ENCODE results near the gene TAF1C.
A peak's percentile ranks its signal among the peaks of the same experiment; 100 is the strongest.

Gene TAF1C

DNA sequence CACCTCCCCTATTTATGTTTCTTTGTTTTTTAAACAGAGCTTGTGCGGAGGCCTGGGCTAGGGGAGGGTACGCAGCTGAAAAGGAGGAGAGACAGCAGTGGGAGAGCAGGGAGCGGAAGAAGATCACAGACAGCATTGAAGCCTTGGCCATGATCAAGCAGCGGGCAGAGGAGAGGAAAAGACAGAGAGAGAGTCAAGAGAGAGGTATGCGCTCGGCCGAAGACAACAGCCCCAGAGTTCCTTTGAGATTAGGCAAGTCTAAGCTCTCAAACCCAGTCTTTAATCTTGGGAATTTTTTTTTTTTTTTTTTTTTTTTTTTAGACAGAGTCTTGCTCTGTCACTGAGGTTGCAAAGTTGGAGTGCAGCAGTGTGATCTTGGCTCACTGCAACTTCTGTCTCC, 21.1 kb downstream of the TAF1C start:
- no peak overlapping the region for H3K27ac ChIP-seq
- TF ChIP-seq, protein P1, sequence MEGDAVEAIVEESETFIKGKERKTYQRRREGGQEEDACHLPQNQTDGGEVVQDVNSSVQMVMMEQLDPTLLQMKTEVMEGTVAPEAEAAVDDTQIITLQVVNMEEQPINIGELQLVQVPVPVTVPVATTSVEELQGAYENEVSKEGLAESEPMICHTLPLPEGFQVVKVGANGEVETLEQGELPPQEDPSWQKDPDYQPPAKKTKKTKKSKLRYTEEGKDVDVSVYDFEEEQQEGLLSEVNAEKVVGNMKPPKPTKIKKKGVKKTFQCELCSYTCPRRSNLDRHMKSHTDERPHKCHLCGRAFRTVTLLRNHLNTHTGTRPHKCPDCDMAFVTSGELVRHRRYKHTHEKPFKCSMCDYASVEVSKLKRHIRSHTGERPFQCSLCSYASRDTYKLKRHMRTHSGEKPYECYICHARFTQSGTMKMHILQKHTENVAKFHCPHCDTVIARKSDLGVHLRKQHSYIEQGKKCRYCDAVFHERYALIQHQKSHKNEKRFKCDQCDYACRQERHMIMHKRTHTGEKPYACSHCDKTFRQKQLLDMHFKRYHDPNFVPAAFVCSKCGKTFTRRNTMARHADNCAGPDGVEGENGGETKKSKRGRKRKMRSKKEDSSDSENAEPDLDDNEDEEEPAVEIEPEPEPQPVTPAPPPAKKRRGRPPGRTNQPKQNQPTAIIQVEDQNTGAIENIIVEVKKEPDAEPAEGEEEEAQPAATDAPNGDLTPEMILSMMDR (conservative IDR thresholded peaks at IDR 0.05): no peak

DNA sequence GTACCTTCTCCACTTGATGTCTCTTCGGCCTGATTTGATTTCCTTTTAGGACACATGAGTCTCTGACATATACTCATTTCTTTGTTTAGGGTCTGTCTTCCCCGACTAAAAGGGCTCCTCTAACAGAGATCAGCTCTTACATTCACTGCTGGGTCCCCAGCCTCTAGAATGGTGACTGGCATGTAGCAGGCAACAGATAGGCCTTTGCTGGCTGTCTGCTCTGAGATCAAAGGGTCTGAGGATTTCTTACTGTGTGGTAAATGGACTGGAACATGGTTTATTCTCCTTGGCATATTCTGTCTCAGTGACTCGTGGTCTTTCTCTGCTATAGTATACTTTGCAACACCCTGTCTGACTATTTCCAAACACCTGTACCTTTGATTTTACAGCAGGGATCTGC, 25.1 kb downstream of the TAF1C start:
- no peak overlapping the region for H3K27ac ChIP-seq
- TF ChIP-seq, protein P1 (conservative IDR thresholded peaks at IDR 0.05): no peak

DNA sequence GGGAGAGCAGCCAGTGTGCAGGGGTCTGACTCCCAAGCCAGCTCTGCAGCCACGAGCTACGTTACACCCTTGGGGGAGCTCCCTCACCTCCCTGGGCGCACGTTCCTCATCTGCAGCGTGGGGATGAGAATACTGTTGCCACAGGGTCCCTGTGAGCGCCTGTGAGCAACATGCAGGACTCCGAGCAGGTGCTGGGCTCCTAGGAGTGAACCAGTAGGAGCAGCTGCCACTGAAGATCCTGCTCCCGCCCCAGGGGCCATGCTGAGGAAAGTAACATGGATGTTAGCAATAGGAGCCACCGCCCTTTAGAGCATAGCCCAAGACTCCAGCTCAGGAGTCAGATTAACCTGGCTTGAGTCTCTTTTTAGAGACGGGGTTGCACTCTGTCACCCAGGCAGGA, 25.8 kb downstream of the TAF1C start:
- no peak overlapping the region for H3K27ac ChIP-seq
- TF ChIP-seq, protein P1 (conservative IDR thresholded peaks at IDR 0.05): no peak

DNA sequence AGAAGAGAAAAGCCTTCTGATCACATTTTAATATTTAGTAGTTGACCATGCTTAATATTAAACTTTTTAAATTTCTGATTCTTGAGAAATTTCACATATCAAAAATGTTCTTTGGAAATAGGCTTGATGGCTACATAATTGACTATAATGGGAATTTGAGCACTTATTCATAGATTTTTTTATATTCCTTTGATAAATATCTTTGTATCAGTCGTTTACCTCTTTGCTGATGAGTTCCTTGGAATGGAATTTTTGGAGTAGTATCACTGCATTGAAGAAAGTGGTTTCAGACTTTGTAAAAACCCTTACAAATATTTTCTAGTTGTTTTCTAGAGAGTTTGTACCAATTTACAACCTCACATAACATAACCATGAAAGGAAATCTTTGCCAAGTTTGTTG, 27.1 kb downstream of the TAF1C start:
- no peak overlapping the region for H3K27ac ChIP-seq
- TF ChIP-seq, protein P1 (conservative IDR thresholded peaks at IDR 0.05): no peak

DNA sequence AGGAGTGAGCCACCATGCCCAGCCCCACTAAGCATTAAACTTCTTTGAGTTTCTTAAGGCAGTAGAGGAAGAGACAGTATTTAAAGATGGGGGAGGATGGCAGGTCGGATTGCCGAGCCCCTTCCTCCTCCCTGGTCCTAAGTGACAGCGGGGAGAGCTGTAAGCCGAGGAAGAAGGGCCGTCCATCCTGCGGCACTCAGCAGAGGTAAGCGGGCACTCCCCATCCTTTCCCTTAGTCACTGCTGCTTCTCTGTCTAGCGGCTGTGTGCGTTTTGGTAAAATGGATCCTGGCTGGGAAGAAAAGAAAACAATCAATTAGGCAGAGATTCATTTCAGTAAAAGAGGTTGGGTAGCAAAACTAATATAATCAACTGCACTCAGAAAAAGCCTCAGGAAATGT, 27.9 kb downstream of the TAF1C start:
- TF ChIP-seq, protein P1 (conservative IDR thresholded peaks at IDR 0.05): no peak
- H3K27ac ChIP-seq: no peak overlapping the region

DNA sequence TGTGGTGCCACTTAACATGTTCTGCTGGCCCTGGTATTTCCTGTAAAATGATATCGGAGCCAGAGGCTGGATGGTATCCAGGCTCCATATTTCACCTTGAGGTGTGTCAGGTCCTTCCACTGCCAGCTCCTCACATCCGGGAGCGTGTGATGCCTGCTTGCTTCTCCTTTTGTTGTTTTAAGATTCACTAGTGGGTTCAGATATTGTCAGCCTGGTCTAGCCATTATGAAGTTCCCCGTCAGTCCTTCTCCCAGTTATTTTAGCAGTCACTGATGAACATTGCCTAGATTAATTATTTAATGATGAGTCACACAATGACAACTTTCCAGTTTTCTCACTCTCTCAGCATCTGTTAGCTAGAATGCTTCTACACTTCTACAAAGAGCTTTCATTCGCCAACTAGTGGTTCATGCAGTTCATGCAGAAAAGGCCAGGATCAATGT, 30.5 kb downstream of the TAF1C start:
- TF ChIP-seq, protein P1 (conservative IDR thresholded peaks at IDR 0.05): 0 out of 2 replicates have a peak, but pooled peaks have one; percentile 19
- no peak overlapping the region for H3K27ac ChIP-seq

DNA sequence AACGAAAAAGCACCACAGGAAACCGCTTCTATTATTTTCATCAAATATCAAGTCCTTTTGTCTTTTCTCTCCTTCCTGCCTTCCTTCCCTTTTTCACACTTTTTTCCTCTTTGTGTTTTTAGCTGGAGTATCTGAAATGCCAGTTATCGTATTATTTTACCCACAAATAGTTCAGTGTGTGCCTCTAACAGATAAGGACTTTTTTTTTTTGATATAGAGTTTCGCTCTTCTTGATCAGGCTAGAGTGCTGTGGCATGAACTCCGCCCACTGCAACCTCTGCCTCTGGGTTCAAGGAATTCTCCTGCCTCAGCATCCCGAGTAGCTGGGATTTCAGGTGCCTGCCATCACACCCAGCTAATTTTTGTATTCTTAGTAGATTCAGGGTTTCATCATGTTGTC, 31.1 kb downstream of the TAF1C start:
- H3K27ac ChIP-seq: no peak overlapping the region
- TF ChIP-seq, protein P1 (conservative IDR thresholded peaks at IDR 0.05): no peak

DNA sequence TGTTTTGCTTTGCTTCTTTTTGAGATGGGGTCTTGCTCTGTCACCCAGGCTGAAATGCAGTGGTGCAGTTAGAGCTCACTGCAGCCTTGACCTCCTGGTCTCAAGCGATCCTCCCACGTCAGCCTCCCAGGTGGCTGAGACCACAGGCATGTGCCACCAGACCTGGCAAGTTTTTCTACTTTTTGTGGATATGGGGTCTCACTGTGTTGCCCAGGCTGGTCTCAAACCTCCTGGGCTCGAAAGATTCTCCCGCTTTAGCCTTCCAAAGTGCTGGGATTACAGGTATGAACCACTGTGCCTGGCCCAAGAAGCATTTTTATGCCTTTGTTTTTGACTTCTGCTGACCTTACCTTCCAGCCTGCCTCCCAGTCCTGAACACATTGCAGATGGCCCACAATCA, 31.6 kb downstream of the TAF1C start:
- TF ChIP-seq, protein P1 (conservative IDR thresholded peaks at IDR 0.05): no peak
- H3K27ac ChIP-seq: no peak overlapping the region

All from VCaP (cell line).